GM20431 (cell line): ENCODE data around the gene AGRN.
"Not testable (repeated sequence)": the region's sequence is repeated elsewhere in the genome, so short reads cannot be mapped to it uniquely, and the experiment has no call there.

Source experiments
- in situ Hi-C: fragments of 300-500 bp; cut with MseI, MboI; formaldehyde crosslinking; loops from one replicate; pipeline ENCODE4 v1.15.0; 2020; ENCODE audit warnings: low sequenced_read_pairs; ENCODE audit not compliant: unreplicated experiment

The AGRN gene

DNA sequence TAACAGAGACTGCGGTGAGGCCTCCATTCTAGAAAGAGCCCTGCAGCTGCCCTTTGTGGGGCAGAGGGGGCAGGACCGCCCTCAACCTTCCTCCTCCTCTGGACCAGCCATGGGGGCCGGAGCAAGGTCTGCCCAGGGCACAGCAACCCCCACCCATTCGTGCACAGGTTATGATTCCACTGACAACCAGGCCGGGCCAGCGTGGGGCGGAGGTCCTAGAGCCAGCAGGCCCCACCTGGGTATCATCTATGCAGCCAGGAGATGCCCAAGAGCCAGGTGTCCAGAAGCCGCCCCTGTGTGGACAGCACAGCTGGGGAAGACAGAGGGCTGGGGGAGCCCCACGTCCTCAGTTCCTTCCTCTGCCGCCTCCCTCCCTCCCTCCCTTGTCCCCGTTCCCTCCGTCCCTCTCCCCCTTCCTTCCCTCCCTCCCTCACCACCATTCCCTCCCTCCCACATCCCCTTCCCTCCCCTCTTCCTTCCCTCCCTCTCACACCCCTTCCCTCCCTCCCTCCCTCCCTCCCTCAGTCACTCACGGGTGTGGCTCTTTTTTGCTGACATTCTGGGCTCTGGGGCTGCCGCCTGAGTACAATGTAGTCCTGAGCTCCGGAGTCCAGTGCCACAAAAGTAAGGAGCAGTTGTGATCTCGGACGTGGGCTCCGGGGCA lies 41.9 kb downstream of the AGRN start:
- in situ Hi-C loops = no loop called here

DNA sequence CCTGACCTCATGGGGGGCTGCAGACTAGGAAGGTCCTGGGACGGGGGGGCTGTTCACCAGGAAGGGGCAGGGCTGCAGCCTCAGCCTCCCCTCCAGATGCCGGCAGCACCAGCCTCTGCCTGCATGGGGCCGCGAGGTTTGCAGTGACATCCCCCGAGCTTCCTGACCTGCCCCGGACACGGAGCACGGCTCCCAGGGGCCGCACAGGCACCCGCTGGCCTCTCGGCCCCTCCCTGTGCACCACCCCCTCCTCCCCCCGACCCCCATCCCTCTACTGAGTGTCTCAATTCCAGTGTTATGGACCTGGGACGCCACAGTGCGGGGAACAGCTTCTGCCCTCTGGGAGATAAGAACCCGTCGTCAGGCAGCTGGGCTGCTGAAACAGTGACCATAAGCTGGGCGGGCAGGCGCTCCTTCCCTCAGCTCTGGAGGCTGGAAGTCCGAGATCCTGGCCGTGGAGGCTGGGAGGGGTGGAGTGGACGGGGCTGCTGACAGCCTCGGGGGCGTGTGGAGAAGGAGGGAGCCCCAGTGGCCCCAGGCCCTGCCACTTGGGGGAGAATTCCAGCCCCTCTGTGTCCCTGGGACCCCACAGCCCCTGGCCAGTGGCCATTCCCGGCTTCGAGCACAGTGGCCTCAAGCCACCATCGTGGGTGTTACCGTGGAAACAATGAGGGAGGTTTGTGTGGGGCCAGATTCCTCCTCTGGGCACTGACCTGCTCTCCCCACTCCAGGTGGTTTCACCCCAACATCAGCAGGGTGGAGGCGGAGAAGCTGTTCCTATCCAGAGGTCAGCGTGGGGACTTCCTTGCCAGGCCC lies 42.6 kb downstream of the AGRN start:
- in situ Hi-C loops = no loop called here

DNA sequence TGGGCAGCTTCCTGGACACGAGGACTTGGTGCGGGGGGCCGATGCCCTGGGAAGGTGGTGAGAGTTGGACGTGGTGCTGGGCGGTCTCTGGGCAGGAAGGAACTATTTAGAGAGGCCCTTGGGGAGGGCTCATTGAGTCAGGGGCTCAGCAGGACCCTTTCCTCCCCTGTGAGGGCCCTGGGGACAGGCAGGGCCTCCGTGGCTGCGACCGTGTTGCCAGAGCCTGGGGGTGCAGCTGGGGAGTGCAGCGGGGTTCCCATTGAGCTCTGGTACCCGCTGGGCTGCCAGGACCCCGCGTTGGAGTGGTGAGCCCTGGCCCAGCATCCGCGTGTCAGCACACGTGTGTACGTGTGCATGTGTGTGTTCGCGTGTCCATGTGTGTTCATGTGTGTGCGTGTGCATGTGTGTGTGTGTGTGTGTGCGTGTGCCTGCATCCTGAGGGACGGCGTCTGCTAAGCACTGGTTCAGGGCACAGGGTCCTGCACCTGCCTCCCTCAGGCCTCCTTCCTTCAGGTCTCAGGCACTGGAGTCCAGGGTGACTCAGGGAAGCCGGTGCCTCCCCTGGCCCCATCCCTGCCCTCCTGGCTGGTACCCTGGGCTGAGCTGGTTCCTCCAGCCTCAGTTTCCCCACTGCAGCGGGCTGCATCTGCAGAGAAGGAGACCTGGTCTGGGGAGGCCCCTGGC lies 43.5 kb downstream of the AGRN start:
- in situ Hi-C loops = no loop called here

DNA sequence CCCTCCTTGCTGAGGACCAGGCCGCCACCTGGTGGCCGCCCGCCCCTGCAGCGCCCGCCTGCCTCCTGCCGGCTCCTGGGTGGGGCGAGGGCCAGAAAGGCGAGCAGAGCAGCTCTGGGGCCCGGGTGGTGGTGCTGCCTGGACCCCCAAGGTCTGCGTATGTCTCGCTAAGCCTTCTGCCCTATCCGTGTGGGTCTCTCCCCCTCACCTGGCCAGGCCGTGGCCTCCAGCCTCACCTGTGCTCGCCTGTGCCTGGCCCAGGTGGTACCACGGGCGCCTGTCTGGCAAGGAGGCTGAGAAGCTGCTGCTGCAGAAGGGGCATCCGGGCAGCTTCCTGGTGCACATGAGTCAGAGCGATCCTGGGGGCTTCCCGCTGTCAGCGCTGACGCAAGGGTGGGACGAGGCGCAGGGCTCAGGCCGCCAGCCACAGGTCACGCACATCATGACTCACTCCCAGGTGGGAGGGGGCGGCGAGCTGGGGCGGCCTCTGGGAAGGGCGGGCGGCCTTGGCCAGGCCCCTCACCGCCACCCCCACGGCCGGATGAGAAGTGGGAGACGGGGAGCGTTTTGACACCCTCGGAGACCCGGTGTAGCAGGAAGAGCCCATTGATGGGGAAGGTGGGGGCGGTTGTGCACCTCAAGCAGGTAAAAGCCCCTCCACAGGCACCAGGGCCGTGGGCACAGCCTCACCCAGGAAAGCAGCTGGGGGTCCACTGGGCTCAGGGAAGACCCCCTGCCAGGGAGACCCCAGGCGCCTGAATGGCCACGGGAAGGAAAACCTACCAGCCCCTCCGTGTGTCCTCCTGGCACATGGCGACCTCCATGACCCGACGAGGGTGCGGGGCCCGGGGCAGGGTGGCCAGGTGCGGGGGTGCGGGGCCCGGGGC lies 44.3 kb downstream of the AGRN start:
- in situ Hi-C loops = no loop called here

DNA sequence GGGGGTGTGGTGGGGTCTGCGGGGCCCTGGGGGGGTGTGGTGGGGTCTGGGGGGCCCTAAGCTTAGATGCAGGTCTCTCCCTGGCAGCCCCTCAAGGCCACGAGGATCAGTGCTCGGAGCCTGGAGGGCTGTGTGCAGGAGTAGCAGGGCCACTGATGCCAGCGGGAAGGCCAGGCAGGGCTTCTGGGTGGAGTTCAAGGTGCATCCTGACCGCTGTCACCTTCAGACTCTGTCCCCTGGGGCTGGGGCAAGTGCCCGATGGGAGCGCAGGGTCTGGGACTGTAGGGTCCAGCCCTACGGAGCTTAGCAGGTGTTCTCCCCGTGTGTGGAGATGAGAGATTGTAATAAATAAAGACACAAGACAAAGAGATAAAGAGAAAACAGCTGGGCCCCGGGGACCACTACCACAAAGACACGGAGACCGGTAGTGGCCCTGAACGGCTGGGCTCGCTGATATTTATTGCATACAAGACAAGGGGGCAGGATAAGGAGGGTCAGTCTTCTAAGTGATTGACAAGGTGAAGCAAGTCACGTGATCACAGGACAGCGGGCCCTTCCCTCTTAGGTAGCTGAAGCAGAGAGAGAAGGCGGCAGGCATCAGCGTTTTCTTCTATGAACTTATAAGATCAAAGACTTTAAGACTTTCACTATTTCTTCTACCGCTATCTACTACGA lies 45.5 kb downstream of the AGRN start:
- in situ Hi-C loops = no loop called here

DNA sequence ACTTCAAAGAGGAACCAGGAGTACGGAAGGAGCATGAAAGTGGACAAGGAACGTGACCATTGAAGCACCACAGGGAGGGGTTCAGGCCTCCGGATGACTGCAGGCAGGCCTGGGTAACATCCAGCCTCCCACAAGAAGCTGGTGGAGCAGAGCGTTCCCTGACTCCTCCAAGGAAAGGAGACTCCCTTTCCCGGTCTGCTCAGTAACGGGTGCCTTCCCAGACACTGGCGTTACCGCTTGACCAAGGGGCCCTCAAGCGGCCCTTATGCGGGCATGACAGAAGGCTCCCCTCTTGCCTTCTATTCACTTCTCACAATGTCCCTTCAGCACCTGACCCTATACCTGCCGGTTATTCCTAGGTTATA lies 46.0 kb downstream of the AGRN start:
- in situ Hi-C loops = not testable (repeated sequence)

DNA sequence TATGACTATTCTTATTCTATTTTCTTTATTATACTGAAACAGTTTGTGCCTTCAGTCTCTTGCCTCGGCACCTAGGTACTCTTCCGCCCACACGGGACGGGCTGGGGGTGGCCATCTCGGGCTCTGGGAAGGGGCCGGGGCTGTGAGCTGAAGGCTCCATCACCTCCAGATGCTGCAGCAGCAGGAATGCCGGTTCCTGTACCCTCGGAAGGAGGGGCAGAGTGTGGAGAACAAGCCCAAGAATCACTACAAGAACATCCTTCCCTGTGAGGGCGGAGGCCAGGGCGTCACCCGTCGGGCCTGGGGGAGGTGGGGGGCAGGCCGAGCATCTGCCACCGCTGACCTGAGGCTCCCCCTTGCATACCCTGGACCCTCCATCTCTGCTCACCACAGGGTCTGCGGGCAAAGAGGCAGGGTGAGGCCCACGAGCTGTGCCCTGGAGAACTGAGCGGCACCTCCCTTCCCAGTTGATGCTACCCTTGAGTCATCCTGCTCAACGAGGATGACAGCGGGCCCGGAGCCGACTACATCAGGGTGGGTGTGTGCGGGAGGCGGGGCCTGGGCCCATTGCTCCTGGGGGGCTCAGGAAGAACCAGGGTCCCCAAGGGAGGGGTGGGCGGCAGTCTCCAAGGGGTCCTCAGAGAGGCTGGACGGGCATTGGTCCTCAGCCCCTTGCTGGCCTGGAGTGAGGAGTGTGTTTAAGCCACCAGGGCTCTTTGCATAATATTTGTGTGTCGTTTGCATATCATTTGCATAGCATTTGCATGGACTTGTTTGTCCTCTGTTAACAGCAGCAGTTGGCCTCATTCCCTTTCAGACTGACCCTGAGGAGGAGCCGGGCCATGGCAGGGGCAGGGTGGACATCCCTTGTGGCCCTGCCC lies 46.7 kb downstream of the AGRN start:
- in situ Hi-C loops = no loop called here

DNA sequence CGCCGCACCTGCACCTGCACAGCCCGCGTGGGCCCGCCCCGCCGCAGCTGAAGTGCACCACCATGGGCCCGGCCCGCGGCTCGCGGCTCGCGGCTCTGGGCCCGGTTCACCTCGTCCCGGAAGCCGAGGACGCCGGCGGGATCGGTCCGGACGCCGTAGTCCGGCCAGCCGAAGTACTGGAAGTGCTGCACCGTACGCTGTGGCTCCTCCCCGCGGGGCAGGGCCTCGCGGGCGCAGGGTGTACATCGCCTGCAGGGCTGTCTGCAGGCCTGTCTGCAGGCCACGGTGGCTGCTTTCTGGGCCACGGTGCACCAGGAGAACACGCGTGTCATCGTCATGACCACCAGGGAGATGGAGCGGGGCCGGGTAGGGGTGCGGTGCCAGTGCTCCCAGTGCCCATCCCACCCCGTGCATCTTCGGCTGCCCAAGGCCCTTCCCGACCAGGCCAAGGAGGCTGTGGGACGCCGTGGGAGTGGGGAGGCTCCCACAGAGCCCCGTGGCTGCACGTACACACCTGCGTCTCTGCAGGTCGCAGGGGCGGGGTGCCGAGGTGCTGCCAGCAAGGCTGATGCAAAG lies 47.5 kb downstream of the AGRN start:
- in situ Hi-C loops = no loop called here

DNA sequence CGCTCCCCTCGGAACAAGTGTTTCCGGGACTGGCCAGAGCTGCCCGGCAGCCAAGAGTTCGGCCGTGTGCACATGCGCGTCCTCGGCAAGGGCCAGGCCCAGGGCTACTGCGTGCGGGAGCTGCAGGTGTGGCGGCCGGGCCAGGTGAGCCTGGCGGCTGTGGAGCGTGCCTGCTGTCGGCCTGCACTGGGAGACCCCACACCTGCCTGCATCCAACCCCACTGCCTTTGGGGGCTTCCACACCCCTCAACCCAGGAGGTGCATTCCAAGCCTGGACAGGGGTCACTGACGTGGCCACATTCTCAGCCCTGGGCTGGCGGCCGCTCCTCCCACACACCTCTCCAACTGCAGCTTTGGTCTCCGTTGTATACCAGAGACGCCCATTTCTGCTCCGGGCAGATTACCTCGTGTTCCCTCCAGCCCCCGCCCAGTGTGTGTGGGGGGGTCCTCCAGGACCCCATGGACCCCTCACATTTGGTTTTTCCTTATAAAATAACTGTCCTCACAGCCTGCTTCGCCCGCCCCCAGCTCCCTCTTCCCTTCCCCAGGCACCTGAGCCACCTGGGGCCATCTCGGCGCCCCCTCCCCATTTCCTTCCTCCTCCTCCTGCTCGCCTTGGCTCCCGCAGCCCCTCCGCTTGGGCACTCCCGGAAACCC lies 48.1 kb downstream of the AGRN start:
- in situ Hi-C loops = no loop called here

DNA sequence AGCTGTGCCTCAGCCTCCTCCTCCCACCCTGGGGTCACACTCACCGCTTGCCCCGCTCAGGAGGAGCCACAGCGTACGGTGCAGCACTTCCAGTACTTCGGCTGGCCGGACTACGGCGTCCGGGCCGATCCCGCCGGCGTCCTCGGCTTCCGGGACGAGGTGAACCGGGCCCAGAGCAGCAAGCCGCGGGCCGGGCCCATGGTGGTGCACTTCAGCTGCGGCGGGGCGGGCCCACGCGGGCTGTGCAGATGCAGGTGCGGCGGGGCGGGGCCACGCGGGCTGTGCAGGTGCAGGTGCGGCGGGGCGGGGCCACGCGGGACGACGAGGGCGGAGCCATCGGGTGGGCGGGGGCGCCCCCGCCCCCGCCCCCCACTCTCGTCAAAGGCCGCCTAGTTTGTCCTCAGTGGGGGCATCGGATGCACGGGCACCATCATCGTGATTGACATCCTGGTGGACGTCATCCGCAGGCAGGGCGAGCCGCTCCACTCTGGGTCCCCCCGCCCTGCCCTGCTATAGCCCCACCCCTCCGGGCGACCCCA lies 48.7 kb downstream of the AGRN start:
- in situ Hi-C loops = no loop called here

DNA sequence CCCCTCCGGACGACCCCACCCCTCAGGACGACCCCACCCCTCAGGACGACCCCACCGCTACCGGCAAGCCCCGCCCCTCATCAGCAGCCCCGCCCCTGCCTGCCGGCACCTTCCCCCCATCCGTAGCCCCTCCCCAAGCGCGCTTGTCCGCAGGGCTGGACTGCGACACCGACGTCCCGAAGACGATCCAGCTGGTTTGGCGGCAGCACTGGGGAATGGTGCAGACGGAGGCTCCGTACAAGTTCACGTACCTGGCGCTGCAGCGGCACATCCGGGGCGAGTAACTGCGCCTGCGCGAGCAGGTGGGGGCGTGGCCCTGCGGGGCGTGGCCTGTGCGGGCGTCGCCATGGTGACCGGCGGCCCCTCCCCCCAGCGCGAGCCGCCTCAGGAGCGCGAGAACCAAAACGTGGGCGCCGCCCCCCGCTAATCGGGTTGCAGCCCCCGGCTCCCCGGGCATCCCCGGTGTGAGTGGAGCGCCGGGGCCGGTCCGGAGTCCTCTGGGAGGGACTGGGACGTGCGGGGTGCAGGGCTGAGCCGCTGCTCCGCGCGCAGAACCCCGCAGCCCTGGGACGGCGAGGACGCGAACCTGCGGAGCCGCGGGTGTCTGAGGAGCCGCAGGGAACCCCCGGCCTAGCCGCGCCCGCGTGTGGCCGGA lies 49.3 kb downstream of the AGRN start:
- in situ Hi-C loops = no loop called here

DNA sequence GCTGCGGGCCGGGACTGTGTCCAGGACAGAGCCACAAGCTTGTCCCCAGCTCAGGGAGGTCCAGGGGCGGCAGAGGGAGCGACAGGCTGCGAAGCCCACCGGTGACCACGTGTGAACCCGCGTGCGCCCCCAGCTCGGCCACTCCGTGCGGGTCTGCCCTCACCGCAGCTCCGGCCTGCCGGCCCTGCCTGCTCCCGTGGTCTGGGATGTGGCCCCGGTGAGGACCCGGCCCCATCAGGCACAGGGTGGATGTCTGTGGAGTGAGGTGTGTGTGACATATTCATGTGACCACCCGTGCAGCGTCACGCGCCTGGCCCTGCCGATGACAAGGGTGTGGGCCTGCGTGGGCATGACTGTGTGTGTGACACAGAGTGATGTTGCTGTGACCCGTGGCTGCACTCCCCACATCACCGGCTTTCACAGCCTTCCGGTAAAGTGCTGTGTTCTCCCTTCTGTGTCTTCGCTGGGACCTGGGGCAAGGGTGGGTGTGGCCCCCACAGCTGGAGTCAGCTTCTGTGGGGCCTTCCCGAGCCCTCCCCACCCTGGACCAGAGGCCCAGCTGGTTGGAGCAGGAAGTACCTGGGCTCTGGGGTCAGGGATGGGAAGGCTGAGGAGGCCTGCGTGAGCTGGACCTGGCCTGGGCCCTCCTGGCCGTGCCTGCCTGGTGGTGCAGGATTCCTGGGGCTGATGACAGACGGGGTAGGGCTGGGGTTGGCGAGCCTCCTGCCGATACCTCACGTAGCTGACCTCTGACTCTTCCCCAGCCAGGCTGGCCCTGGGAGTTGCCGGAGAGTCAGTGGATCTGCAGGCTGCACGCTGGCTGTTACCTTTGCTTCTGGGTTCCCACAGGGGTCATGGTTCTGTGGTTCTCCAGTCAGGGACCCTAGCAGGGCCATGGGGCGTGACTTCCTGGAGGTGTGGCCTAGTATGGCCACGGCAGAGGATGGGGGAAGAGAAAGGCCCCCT lies 50.1 kb downstream of the AGRN start:
- in situ Hi-C loops = no loop called here

DNA sequence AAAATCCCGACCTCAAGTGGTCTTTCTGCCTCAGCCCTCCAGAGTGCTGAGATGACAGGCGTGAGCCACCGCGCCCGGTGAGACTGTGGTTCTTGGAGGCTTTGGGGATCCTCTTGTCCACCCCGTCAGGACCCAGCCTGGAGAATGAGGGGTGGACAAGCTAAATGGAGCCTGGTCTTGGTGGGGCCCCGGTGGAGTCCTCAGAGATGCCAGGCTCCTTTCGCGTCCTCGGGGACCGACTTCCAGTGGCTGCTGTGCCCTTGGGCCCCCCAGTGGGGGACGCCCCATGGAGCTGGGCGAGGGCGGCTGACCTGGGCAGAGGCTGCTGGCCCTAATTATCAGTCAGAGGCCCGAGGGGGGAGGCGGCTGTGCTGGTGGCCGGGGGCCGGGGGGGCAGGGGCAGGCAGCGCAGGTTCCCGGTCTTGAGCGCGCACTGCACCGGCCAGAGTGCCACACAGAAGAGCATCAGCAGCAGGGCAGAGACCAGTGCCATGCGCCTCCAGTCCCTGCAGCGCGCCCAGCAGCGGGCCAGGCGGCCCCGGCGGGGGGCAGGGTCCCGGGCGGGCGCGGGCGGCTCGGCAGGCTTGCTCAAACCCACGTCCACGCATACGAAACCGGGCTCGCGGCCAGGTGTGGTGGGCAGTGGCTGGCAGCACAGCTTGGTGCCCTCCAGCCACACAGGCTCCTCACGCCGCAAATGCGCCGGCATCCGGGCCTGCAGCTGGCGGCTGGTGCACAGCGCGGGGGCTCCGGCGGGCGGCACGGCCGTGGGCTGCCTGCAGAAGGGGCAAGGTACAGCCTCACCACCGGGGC lies 51.8 kb downstream of the AGRN start:
- in situ Hi-C loops = no loop called here

DNA sequence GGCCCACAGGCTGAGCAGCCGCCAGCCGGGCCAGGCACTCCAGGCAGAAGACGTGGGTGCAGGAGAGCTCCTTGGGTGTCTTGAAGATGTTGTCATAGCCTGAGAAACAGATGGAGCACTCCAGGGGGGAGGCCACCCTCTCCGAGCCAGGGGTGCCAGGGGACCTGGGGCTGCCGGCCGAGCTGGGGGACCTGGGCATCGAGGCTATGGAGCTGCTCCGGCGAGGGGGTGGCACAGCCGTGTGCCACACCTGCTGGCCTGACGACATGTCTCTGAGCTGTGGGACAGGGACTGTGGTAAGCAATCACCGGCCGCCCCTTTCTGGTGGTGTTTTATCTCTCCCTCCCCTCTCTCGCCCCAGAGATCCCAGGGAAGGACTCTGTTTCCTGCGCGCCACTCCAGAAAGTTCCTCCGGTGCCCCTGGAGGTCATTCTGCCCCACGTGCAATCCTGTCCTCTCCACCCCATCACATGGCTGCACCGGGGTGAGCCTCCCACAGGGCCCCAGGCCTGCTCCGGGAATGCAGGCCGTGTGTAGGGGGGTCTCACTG lies 52.5 kb downstream of the AGRN start:
- in situ Hi-C loops = no loop called here
